GM12878 (cell line): ENCODE measurements around the gene IL1B.

Source experiments
- CREM ChIP-seq: IDR thresholded peaks from 2 replicates; pipeline ENCODE4 v1.6.1; 2014; ENCODE audit warnings: antibody characterized with exemption, low read depth
- ESRRA ChIP-seq: IDR thresholded peaks from 2 replicates; pipeline ENCODE4 v1.6.1; 2012; ENCODE audit warnings: mild to moderate bottlenecking, low read length, improper control_type of control experiment
- IRF4 ChIP-seq: IDR thresholded peaks from 2 replicates; pipeline ENCODE4 v1.6.1; 2011; ENCODE audit warnings: low read depth, low read length
- RFX5 ChIP-seq: IDR thresholded peaks from 2 replicates; pipeline ENCODE4 v1.6.1; 2011; ENCODE audit warnings: low read depth, low read length, improper control_type of control experiment
- TCF12 ChIP-seq: IDR thresholded peaks from 2 replicates; pipeline ENCODE4 v1.6.1; 2011; ENCODE audit warnings: low read depth, mild to moderate bottlenecking, low read length
- ZBED1 ChIP-seq: IDR thresholded peaks from 2 replicates; pipeline ENCODE4 v1.6.1; 2016; ENCODE audit warnings: borderline replicate concordance
- TF ChIP-seq, protein P1 (sequence below): IDR thresholded peaks from 2 replicates; pipeline ENCODE4 v1.6.1; 2011; ENCODE audit warnings: mild to moderate bottlenecking, low read depth, low read length, moderate library complexity; ENCODE audit not compliant: insufficient replicate concordance
- TF ChIP-seq, protein P2 (sequence below), 3 experiments: IDR thresholded peaks in 2 of 3; conservative IDR thresholded peaks in 1 of 3; 2 replicates each; pipeline ENCODE4 v1.5.1; 2011; ENCODE audit warnings: low read depth in 3 of 3, low read length in 3 of 3, mild to moderate bottlenecking in 3 of 3, control low read depth in 2 of 3, moderate library complexity in 2 of 3, inconsistent platforms in 1 of 3, mixed read lengths in 1 of 3; ENCODE audit not compliant: control insufficient read depth in 2 of 3, insufficient read depth in 1 of 3; ENCODE audit errors: extremely low read depth in 1 of 3
- TF ChIP-seq, protein P3 (sequence below): fragments of 450-650 bp; IDR thresholded peaks from 2 replicates; pipeline ENCODE4 v1.6.1; 2017; ENCODE audit warnings: mild to moderate bottlenecking, moderate library complexity

DNA sequence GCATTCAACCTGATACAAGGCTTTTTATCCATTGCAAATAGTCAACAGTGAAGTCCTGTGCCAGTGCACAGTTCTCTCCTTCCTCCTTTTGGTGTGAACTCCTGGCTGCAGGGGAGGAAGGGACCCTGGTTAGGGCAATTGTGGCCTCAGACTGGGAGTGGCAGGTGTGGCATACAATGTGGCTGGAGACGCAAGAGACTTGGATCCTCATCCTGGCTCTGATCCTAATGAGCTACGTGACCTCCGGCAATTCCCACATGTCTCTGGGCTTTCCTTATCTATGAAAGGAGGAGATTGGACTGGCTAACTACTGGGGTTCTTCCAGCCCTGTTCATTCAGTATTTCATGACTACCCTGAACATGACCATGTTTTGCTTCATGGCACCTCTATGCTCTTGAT lies 41.7 kb downstream of the IL1B start:
- TF ChIP-seq ESRRA (no peak), TCF12 (no peak), ZBED1 (no peak), RFX5 (no peak), IRF4 (no peak), CREM (no peak)
- TF ChIP-seq, protein P1, sequence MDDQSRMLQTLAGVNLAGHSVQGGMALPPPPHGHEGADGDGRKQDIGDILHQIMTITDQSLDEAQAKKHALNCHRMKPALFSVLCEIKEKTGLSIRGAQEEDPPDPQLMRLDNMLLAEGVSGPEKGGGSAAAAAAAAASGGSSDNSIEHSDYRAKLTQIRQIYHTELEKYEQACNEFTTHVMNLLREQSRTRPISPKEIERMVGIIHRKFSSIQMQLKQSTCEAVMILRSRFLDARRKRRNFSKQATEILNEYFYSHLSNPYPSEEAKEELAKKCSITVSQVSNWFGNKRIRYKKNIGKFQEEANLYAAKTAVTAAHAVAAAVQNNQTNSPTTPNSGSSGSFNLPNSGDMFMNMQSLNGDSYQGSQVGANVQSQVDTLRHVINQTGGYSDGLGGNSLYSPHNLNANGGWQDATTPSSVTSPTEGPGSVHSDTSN: no peak
- TF ChIP-seq, protein P2, sequence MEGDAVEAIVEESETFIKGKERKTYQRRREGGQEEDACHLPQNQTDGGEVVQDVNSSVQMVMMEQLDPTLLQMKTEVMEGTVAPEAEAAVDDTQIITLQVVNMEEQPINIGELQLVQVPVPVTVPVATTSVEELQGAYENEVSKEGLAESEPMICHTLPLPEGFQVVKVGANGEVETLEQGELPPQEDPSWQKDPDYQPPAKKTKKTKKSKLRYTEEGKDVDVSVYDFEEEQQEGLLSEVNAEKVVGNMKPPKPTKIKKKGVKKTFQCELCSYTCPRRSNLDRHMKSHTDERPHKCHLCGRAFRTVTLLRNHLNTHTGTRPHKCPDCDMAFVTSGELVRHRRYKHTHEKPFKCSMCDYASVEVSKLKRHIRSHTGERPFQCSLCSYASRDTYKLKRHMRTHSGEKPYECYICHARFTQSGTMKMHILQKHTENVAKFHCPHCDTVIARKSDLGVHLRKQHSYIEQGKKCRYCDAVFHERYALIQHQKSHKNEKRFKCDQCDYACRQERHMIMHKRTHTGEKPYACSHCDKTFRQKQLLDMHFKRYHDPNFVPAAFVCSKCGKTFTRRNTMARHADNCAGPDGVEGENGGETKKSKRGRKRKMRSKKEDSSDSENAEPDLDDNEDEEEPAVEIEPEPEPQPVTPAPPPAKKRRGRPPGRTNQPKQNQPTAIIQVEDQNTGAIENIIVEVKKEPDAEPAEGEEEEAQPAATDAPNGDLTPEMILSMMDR (IDR thresholded peaks at IDR 0.05 in 2 of 3, conservative IDR thresholded peaks at IDR 0.05 in 1 of 3; ENCODE audit: control insufficient read depth in 2 of 3, extremely low read depth in 1 of 3, insufficient read depth in 1 of 3, low read depth in 3 of 3, low read length in 3 of 3): no peak
- TF ChIP-seq, protein P3, sequence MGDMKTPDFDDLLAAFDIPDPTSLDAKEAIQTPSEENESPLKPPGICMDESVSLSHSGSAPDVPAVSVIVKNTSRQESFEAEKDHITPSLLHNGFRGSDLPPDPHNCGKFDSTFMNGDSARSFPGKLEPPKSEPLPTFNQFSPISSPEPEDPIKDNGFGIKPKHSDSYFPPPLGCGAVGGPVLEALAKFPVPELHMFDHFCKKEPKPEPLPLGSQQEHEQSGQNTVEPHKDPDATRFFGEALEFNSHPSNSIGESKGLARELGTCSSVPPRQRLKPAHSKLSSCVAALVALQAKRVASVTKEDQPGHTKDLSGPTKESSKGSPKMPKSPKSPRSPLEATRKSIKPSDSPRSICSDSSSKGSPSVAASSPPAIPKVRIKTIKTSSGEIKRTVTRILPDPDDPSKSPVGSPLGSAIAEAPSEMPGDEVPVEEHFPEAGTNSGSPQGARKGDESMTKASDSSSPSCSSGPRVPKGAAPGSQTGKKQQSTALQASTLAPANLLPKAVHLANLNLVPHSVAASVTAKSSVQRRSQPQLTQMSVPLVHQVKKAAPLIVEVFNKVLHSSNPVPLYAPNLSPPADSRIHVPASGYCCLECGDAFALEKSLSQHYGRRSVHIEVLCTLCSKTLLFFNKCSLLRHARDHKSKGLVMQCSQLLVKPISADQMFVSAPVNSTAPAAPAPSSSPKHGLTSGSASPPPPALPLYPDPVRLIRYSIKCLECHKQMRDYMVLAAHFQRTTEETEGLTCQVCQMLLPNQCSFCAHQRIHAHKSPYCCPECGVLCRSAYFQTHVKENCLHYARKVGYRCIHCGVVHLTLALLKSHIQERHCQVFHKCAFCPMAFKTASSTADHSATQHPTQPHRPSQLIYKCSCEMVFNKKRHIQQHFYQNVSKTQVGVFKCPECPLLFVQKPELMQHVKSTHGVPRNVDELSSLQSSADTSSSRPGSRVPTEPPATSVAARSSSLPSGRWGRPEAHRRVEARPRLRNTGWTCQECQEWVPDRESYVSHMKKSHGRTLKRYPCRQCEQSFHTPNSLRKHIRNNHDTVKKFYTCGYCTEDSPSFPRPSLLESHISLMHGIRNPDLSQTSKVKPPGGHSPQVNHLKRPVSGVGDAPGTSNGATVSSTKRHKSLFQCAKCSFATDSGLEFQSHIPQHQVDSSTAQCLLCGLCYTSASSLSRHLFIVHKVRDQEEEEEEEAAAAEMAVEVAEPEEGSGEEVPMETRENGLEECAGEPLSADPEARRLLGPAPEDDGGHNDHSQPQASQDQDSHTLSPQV: no peak
